Calu3 (cell line): ENCODE measurements around the gene RALGPS1. TPM values are rescaled to one million over a fixed set of nuclear protein-coding genes. Genes with fewer than 3 reads are reported as not detected.

ENCODE experiments used
- BruUV-seq: library from RNA; stranded (reverse); fragments of 400-500 nt; replicated peaks from 2 replicates; lab custom pipeline; 2021; lab: Mats Ljungman, UMichigan
- CTCF ChIA-PET: fragments of 300-600 bp; sonication (Branson Sonifier 250); formaldehyde crosslinking; loops from one replicate; lab custom pipeline; 2022; ENCODE audit warnings: antibody characterized with exemption; lab: Charles Lee
- DNase-seq: peaks from one replicate; pipeline ENCODE4 v3.0.0; 2022
- H3K27ac Mint-ChIP-seq: one replicate; pipeline ENCODE4 v1.8.0; 2022; ENCODE audit warnings: mixed read lengths; ENCODE audit not compliant: unreplicated experiment
- H3K27me3 Mint-ChIP-seq: one replicate; pipeline ENCODE4 v1.8.0; 2022; ENCODE audit warnings: mixed read lengths; ENCODE audit not compliant: unreplicated experiment
- H3K36me3 Mint-ChIP-seq: one replicate; pipeline ENCODE4 v1.8.0; 2022; ENCODE audit warnings: mild to moderate bottlenecking, moderate library complexity, mixed read lengths; ENCODE audit not compliant: insufficient read depth, unreplicated experiment
- H3K4me1 Mint-ChIP-seq: one replicate; pipeline ENCODE4 v1.8.0; 2022; ENCODE audit warnings: mild to moderate bottlenecking, low read depth, mixed read lengths; ENCODE audit not compliant: unreplicated experiment
- H3K4me3 Mint-ChIP-seq: one replicate; pipeline ENCODE4 v1.8.0; 2022; ENCODE audit warnings: mild to moderate bottlenecking, low read depth, moderate library complexity, mixed read lengths; ENCODE audit not compliant: unreplicated experiment
- H3K9me3 Mint-ChIP-seq: one replicate; pipeline ENCODE4 v1.8.0; 2022; ENCODE audit warnings: low read depth, mixed read lengths; ENCODE audit not compliant: unreplicated experiment
- intact Hi-C: fragments of 100-400 bp; cut with micrococcal nuclease; formaldehyde crosslinking; loops from one replicate; pipeline ENCODE4 v1.10.0; 2022; ENCODE audit not compliant: unreplicated experiment
- total RNA-seq: library from RNA; stranded (reverse); gene quantifications from 2 replicates; pipeline ENCODE4 v1.2.3, GENCODE V29; 2022
- TF ChIP-seq, protein P1 (sequence below): fragments of 200-600 bp; IDR thresholded peaks from one replicate; pipeline ENCODE4 v1.8.0; 2022; ENCODE audit warnings: antibody characterized with exemption; ENCODE audit not compliant: unreplicated experiment

The RALGPS1 gene
- total RNA-seq, 1 experiment from 2014 or later: 8.3 TPM

GRCh38 chr9:127087411-127087810, 172.8 kb downstream of the RALGPS1 start:
- BruUV-seq: no TSS peak

DNA sequence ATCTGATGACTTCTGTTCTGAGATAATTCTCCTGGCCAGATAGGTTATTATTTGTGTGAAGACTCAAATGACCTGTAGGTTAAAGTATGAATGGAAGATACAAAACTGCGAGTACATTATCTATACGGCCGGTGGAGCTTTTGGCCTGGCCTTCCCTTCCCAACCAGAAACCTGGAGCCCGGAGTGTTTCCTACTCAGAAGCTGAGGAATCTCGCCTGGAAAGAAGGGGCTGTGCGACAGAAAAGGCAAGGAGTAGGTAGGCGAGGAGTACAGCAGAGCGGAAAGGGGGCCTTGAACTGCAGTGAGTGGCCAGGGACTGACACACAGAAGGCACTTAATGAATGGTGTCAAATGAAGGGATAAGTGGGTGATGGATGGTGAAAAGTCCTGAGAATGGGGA, 173.3 kb downstream of the RALGPS1 start:
- no peaks in the 10 kb centered on the region for H3K36me3 Mint-ChIP-seq
- no peak for DNase-seq
- no peak overlapping the region for H3K4me3 Mint-ChIP-seq
- no peaks in the 10 kb centered on the region for H3K27me3 Mint-ChIP-seq
- no peaks in the 10 kb centered on the region for H3K4me1 Mint-ChIP-seq
- BruUV-seq: no TSS peak
- H3K9me3 Mint-ChIP-seq: no peaks in the 10 kb centered on the region
- TF ChIP-seq, protein P1, sequence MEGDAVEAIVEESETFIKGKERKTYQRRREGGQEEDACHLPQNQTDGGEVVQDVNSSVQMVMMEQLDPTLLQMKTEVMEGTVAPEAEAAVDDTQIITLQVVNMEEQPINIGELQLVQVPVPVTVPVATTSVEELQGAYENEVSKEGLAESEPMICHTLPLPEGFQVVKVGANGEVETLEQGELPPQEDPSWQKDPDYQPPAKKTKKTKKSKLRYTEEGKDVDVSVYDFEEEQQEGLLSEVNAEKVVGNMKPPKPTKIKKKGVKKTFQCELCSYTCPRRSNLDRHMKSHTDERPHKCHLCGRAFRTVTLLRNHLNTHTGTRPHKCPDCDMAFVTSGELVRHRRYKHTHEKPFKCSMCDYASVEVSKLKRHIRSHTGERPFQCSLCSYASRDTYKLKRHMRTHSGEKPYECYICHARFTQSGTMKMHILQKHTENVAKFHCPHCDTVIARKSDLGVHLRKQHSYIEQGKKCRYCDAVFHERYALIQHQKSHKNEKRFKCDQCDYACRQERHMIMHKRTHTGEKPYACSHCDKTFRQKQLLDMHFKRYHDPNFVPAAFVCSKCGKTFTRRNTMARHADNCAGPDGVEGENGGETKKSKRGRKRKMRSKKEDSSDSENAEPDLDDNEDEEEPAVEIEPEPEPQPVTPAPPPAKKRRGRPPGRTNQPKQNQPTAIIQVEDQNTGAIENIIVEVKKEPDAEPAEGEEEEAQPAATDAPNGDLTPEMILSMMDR: no peak
- intact Hi-C loops: no loop called here
- CTCF ChIA-PET: no interaction called here
- no peak overlapping the region for H3K27ac Mint-ChIP-seq

More at GRCh38 chr9:127087411-127087810, 172.8 kb downstream of the RALGPS1 start:
- no peak overlapping the region for H3K27ac Mint-ChIP-seq
- H3K36me3 Mint-ChIP-seq: no peaks in the 10 kb centered on the region
- CTCF ChIA-PET: no interaction called here
- no peak overlapping the region for H3K4me3 Mint-ChIP-seq
- H3K9me3 Mint-ChIP-seq: no peaks in the 10 kb centered on the region
- no peaks in the 10 kb centered on the region for H3K4me1 Mint-ChIP-seq
- intact Hi-C loops: no loop called here
- TF ChIP-seq, protein P1: no peak
- H3K27me3 Mint-ChIP-seq: no peaks in the 10 kb centered on the region
- DNase-seq: no peak

DNA sequence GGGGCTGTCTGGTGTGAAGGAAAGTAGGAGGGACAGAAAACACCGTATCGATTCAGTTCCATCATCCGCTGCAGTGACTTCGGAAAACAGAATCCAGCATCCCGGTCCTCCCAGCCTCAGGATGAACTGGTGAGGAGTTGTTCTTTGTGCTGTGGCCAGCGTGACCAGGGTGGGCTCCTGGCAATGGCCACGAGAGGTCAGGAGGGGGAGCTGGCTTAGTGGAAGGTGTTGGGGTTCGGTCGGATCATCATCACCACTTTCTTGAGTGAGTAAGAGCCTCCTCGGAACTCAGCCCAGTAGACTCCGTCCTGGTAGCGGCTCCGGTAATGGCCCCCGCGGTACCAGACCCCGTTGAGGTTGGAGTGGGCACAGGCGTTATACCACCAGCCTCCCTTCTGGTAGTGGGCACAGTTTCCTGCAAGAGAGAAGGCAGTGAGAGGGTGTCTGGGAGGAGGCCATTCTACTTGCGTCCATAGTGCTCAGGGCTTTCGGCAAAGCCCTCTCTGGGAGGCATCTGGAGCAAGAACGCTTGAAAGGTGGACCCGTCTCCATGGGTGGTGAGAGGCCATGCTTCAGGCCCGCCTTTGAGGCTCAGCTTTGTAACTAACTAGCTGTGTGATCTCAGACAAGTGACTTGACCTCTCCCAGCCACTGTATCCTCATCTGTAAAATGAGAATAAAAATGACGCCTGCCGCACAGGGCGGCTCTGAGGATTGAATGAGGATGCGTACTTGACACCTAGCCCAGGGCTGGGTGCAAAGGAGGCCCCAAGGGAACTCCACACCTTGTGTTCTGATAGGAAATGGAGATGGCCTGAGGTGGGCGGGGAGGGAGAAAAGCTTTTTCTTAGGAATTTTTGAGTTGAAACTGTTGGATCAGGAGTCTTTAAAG, 174.4 kb downstream of the RALGPS1 start:
- Mint-ChIP-seq H3K9me3 (no peaks in the 10 kb centered on the region), H3K27ac (no peak overlapping the region)
- no TSS peak for BruUV-seq

GRCh38 chr9:127089631-127090081, 175.1 kb downstream of the RALGPS1 start:
- no TSS peak for BruUV-seq
- no peak overlapping the region for H3K4me3 Mint-ChIP-seq
- no peaks in the 10 kb centered on the region for H3K4me1 Mint-ChIP-seq
- H3K9me3 Mint-ChIP-seq: no peaks in the 10 kb centered on the region
- H3K27me3 Mint-ChIP-seq: no peaks in the 10 kb centered on the region
- DNase-seq: no peak
- CTCF ChIA-PET: interaction anchor here (0.6 kb wide), 1 partner anchor 42 kb away, joined by 3 read pairs; no protein-coding TSS in a partner anchor
- no peak overlapping the region for H3K27ac Mint-ChIP-seq
- TF ChIP-seq, protein P1: no peak
- intact Hi-C loops: no loop called here
- no peaks in the 10 kb centered on the region for H3K36me3 Mint-ChIP-seq

More for the DNA sequence above, 174.4 kb downstream of the RALGPS1 start:
- CTCF ChIA-PET: interaction anchor here (0.6 kb wide), 1 partner anchor 42 kb away, joined by 3 read pairs; no protein-coding TSS in a partner anchor
- TF ChIP-seq, protein P1: no peak
- intact Hi-C loops: no loop called here
- no peaks in the 10 kb centered on the region for H3K4me1 Mint-ChIP-seq
- no peak overlapping the region for H3K4me3 Mint-ChIP-seq
- DNase-seq: no peak
- no peaks in the 10 kb centered on the region for H3K36me3 Mint-ChIP-seq
- no peaks in the 10 kb centered on the region for H3K27me3 Mint-ChIP-seq
